ENCODE measurements around the gene GABARAP.

Gene GABARAP

GRCh38 chr17:7204828-7205461 is 37.3 kb downstream of the GABARAP start:
- peaks cover 0 to 22% of the 10 kb centered on the region in 2 donors for H3K27me3 ChIP-seq
- peaks cover 0 to 18% (median 8%) of the 10 kb centered on the region in 4 donors for H3K4me1 ChIP-seq
- peaks cover 0 to 24% (median 22%) of the 10 kb centered on the region in 3 donors for H3K36me3 ChIP-seq
- no peak for TF ChIP-seq CTCF (IDR thresholded peaks at IDR 0.05)
- peak overlapping the region; percentile 53 to 54 for H3K4me3 ChIP-seq
- peak; percentile 83 to 89 for DNase-seq
- H3K27ac ChIP-seq = peak overlapping the region; percentile 56 to 58
- no peaks in the 10 kb centered on the region for H3K9me3 ChIP-seq
- intact Hi-C loops (cut with DNase I; ENCODE audit: low total_unique reads) = no loop called here

- no peak for DNase-seq
- no peaks in the 10 kb centered on the region for H3K9me3 ChIP-seq
- H3K36me3 ChIP-seq = peaks cover 0 to 24% (median 22%) of the 10 kb centered on the region in 3 donors
- H3K4me3 ChIP-seq = peak overlapping the region; percentile 53 to 54
- intact Hi-C loops (cut with DNase I; ENCODE audit: low total_unique reads) = no loop called here
- no peak for TF ChIP-seq CTCF (IDR thresholded peaks at IDR 0.05)
- H3K27ac ChIP-seq = peak overlapping the region; percentile 56 to 58
- H3K4me1 ChIP-seq = peaks cover 0 to 18% (median 8%) of the 10 kb centered on the region in 4 donors
- peaks cover 0 to 22% of the 10 kb centered on the region in 2 donors for H3K27me3 ChIP-seq
Observed at GRCh38 chr17:7204336-7204735, 37.9 kb downstream of the GABARAP start.

GRCh38 chr17:7203391-7203790 is 38.9 kb downstream of the GABARAP start:
- intact Hi-C loops (cut with DNase I; ENCODE audit: low total_unique reads) = no loop called here
- no peak for DNase-seq
- no peak for TF ChIP-seq CTCF (IDR thresholded peaks at IDR 0.05)
- H3K27ac ChIP-seq = no peak overlapping the region
- H3K9me3 ChIP-seq = no peaks in the 10 kb centered on the region
- peaks cover 0 to 13% of the 10 kb centered on the region in 2 donors for H3K27me3 ChIP-seq
- H3K4me3 ChIP-seq = no peak overlapping the region
- H3K36me3 ChIP-seq = peaks cover 0 to 24% (median 22%) of the 10 kb centered on the region in 3 donors
- H3K4me1 ChIP-seq = peaks cover 0 to 18% (median 8%) of the 10 kb centered on the region in 4 donors

GRCh38 chr17:7196651-7197401 is 45.4 kb downstream of the GABARAP start:
- Histone ChIP-seq H3K4me3 (no peak overlapping the region), H3K9me3 (no peaks in the 10 kb centered on the region), H3K4me1 (no peaks in the 10 kb centered on the region), H3K36me3 (peaks cover 0 to 49% (median 37%) of the 10 kb centered on the region in 3 donors), H3K27ac (no peak overlapping the region), H3K27me3 (no peaks in the 10 kb centered on the region)
- intact Hi-C loops (cut with DNase I; ENCODE audit: low total_unique reads) = no loop called here
- DNase-seq = no peak
- no peak for TF ChIP-seq CTCF (IDR thresholded peaks at IDR 0.05)

- intact Hi-C loops (cut with DNase I; ENCODE audit: low total_unique reads) = no loop called here
- no peak overlapping the region for H3K27ac ChIP-seq
- H3K27me3 ChIP-seq = no peaks in the 10 kb centered on the region
- no peaks in the 10 kb centered on the region for H3K9me3 ChIP-seq
- H3K4me1 ChIP-seq = no peaks in the 10 kb centered on the region
- no peak for TF ChIP-seq CTCF (IDR thresholded peaks at IDR 0.05)
- H3K36me3 ChIP-seq = peaks cover 0 to 45% (median 33%) of the 10 kb centered on the region in 3 donors
- H3K4me3 ChIP-seq = no peak overlapping the region
- no peak for DNase-seq
Observed at GRCh38 chr17:7195971-7196370, 46.3 kb downstream of the GABARAP start.

All from tibial artery (tissue), 4 donors.